Liver (tissue), 9 donors: ENCODE data around the gene ANKRD28. TPM values are rescaled to one million over a fixed set of nuclear protein-coding genes. Genes with fewer than 3 reads are reported as not detected.

Experiments
- DNase-seq: peaks from one replicate; pipeline ENCODE4 v3.0.0-alpha.2; 2017; ENCODE audit warnings: low spot score
- H3K27ac ChIP-seq, 2 donors: one replicate each; pipeline ENCODE4 v1.7.0; 2013; ENCODE audit warnings: inconsistent platforms in 2 of 2, low read length in 2 of 2, control low read depth in 1 of 2, low read depth in 1 of 2, mild to moderate bottlenecking in 1 of 2
- H3K27me3 ChIP-seq, 4 donors: one replicate each; pipeline versions ENCODE4 v1.6.1 to v1.7.0; 2013; ENCODE audit warnings: low read length in 3 of 4, inconsistent platforms in 1 of 4, mild to moderate bottlenecking in 1 of 4, moderate library complexity in 1 of 4; ENCODE audit not compliant: control insufficient read depth in 4 of 4, insufficient read depth in 4 of 4
- H3K36me3 ChIP-seq, 4 donors: one replicate each; pipeline versions ENCODE4 v1.6.1 to v1.7.0; 2013; ENCODE audit warnings: low read length in 3 of 4, mild to moderate bottlenecking in 3 of 4, low read depth in 1 of 4, moderate library complexity in 1 of 4; ENCODE audit not compliant: control insufficient read depth in 4 of 4, insufficient read depth in 3 of 4
- H3K4me1 ChIP-seq, 4 donors: one replicate each; pipeline versions ENCODE4 v1.6.1 to v1.7.0; 2013; ENCODE audit warnings: low read length in 3 of 4, mild to moderate bottlenecking in 3 of 4, moderate library complexity in 1 of 4; ENCODE audit not compliant: control insufficient read depth in 4 of 4, insufficient read depth in 4 of 4
- H3K4me3 ChIP-seq, 3 donors: one replicate each; pipeline versions ENCODE4 v1.6.1 to v1.7.0; 2013; ENCODE audit warnings: low read length in 3 of 3, control low read depth in 1 of 3, low read depth in 1 of 3, mild to moderate bottlenecking in 1 of 3
- H3K9ac ChIP-seq, 2 donors: one replicate each; pipeline ENCODE4 v1.7.0; 2013; ENCODE audit warnings: low read length in 2 of 2, mild to moderate bottlenecking in 2 of 2, moderate library complexity in 2 of 2, control low read depth in 1 of 2, low read depth in 1 of 2
- H3K9me3 ChIP-seq, 4 donors: one replicate each; pipeline versions ENCODE4 v1.6.1 to v1.7.0; 2013; ENCODE audit warnings: low read length in 3 of 4; ENCODE audit not compliant: control insufficient read depth in 4 of 4
- CTCF ChIP-seq: fragments of 150-350 bp; IDR thresholded peaks from 2 replicates; pipeline ENCODE4 v1.5.1; 2017; ENCODE audit warnings: improper control_type of control experiment, low read depth, low read length; ENCODE audit not compliant: missing input control
- EGR1 ChIP-seq, 2 donors: IDR thresholded peaks; 2 replicates each; pipeline ENCODE4 v1.6.1; 2016 to 2018; ENCODE audit warnings: antibody characterized with exemption in 2 of 2, low read depth in 2 of 2
- FOXA2 ChIP-seq: IDR thresholded peaks from 2 replicates; pipeline ENCODE4 v1.6.1; 2016; ENCODE audit warnings: antibody characterized with exemption
- GABPA ChIP-seq, 2 donors: IDR thresholded peaks in 1 of 2; conservative IDR thresholded peaks in 1 of 2; 2 replicates each; pipeline ENCODE4 v1.6.1; 2016; ENCODE audit warnings: antibody characterized with exemption in 2 of 2, mild to moderate bottlenecking in 1 of 2, moderate library complexity in 1 of 2
- HNF4A ChIP-seq, 2 donors: conservative IDR thresholded peaks; 2 replicates each; pipeline ENCODE4 v1.6.1; 2016; ENCODE audit warnings: antibody characterized with exemption in 2 of 2, mild to moderate bottlenecking in 2 of 2
- NR2F2 ChIP-seq: IDR thresholded peaks from 2 replicates; pipeline ENCODE4 v1.6.1; 2016; ENCODE audit warnings: antibody characterized with exemption
- RAD21 ChIP-seq, 2 donors: IDR thresholded peaks; 2 replicates each; pipeline ENCODE4 v1.6.1; 2016; ENCODE audit warnings: antibody characterized with exemption in 2 of 2, mild to moderate bottlenecking in 2 of 2
- RXRA ChIP-seq, 2 donors: IDR thresholded peaks; 2 replicates each; pipeline ENCODE4 v1.6.1; 2017 to 2018; ENCODE audit warnings: antibody characterized with exemption in 2 of 2, mild to moderate bottlenecking in 1 of 2
- TAF1 ChIP-seq: conservative IDR thresholded peaks from 2 replicates; pipeline ENCODE4 v1.6.1; 2016; ENCODE audit warnings: antibody characterized with exemption, mild to moderate bottlenecking
- YY1 ChIP-seq: IDR thresholded peaks from 2 replicates; pipeline ENCODE4 v1.6.1; 2016; ENCODE audit warnings: antibody characterized with exemption, mild to moderate bottlenecking
- WGBS: extraction: QIAGEN DNeasy Blood & Tissue Kit; methylation state at CpG from one replicate; pipeline ENCODE4 v1.1.7; 2013; 5-methylcytosine and 5-hydroxymethylcytosine counted together
- polyA plus RNA-seq, 2 donors: library from polyadenylated mRNA; stranded (reverse) in 1 of 2; unstranded in 1 of 2; fragments of 200-250 nt in 1 of 2; fragments of >200 nt in 1 of 2; fragmentation: Nextera tagmentation in 1 of 2; extraction: Ambion mirVana in 1 of 2; gene quantifications; one replicate each; pipeline versions ENCODE4 v1.2.1 to v1.2.3, GENCODE V29; 2013 to 2015
- total RNA-seq, 2 donors: library from RNA; depleted of rRNA; stranded (reverse); fragments of >200 nt; gene quantifications; one replicate each; pipeline ENCODE4 v1.2.3, GENCODE V29; 2014
- TF ChIP-seq, protein P1 (sequence below): IDR thresholded peaks from 2 replicates; pipeline ENCODE4 v1.6.1; 2016; ENCODE audit warnings: antibody characterized with exemption, mild to moderate bottlenecking
- donor health status: healthy.
- donor health status: healthy.
- donor health status: healthy.
- donor health status: healthy.
- donor health status: healthy.

ANKRD28 gene
- total and polyA plus RNA-seq, 4 donors: 9.2 to 39.1 (median 16.8) TPM

DNA sequence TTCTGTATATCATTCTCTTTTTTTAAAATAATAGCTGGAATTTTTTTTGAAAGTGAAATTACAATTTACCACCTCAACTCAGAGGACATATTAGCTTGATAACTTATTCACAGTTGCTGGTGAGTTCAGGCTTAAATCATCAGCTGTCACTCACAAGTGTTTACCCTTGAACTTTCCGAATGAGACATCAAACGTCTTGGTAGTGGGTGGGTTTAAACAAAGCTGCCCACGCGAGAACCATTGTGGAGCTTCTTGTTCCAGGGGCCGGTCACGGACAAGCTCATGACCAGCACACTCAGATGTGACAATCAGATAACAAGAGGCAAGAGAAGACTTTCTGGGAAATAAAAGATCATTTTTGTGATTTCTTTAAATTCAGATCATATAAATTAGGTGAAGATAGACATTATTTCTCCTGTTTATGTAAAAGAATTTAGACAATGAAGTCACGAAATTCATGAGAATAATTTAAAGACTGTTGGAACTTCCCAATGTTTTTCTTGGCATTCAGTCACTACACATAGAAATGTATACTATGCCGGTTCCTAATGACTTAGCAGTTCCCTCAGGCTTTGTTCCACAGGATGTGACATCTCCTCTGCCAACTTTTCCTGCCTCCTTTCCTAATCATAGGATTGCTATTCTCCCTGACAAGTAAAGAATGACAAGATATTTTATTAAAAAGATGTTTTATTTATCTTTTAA is 167.0 kb downstream of the ANKRD28 start:
- WGBS: 35% methylated on average over 8 of the region's 8 CpGs

DNA sequence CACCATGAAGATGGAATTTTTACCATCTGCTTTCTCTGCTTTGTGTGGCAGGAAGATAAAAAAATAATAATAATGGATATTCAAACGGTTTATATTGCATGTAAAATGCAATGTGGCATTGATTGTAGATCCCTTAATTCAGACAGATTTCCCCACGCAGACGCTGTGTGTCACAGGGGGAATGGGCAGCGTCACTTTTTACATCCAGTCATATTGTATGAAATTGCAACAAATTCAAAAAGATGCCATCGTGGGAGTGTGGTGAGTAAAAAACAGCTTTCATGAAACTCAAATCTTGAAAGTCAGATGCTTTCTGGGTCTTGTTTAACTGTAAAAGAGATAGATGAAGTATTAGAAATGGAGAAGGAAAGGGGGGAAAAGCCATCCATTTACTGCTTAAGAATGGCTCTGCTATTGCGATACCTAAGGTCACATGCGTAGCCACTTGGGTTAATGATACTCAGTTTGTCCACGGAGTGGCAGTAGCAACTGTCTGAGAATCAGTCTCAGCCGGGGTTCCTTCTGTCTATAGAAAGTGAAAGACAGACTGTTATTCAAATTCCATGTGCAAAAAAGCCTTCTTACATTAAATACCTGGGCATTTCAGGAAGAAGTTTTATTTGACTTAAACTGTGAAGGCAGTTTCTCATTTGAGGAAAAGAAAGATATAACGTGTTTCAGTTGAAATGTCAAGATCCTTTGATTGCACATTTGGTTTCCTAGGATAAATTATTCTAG is 167.8 kb downstream of the ANKRD28 start:
- Histone ChIP-seq H3K4me1 (peaks cover 0 to 24% (median 11%) of the 10 kb centered on the region in 4 donors), H3K27ac (peak overlapping the region in 1 of 2 donors; percentile 27), H3K9ac (peak overlapping the region; percentile 43 to 61), H3K4me3 (peak overlapping the region in 1 of 3 donors; percentile 15), H3K27me3 (no peaks in the 10 kb centered on the region), H3K36me3 (no peaks in the 10 kb centered on the region), H3K9me3 (no peaks in the 10 kb centered on the region)
- TF ChIP-seq RAD21 (IDR thresholded peaks at IDR 0.05) (peak; percentile 79 to 82), HNF4A (conservative IDR thresholded peaks at IDR 0.05) (peak in 1 of 2 donors; percentile 23), RXRA (IDR thresholded peaks at IDR 0.05) (peak in 1 of 2 donors; percentile 22), FOXA2 (no peak), NR2F2 (peak; percentile 10), EGR1 (IDR thresholded peaks at IDR 0.05; ENCODE audit: low read depth in 2 of 2) (no peak), CTCF (peak; percentile 77)
- 41% methylated on average over 10 of the region's 10 CpGs for WGBS
- DNase-seq: no peak

More for the DNA sequence above, 167.0 kb downstream of the ANKRD28 start:
- TF ChIP-seq, protein P1, sequence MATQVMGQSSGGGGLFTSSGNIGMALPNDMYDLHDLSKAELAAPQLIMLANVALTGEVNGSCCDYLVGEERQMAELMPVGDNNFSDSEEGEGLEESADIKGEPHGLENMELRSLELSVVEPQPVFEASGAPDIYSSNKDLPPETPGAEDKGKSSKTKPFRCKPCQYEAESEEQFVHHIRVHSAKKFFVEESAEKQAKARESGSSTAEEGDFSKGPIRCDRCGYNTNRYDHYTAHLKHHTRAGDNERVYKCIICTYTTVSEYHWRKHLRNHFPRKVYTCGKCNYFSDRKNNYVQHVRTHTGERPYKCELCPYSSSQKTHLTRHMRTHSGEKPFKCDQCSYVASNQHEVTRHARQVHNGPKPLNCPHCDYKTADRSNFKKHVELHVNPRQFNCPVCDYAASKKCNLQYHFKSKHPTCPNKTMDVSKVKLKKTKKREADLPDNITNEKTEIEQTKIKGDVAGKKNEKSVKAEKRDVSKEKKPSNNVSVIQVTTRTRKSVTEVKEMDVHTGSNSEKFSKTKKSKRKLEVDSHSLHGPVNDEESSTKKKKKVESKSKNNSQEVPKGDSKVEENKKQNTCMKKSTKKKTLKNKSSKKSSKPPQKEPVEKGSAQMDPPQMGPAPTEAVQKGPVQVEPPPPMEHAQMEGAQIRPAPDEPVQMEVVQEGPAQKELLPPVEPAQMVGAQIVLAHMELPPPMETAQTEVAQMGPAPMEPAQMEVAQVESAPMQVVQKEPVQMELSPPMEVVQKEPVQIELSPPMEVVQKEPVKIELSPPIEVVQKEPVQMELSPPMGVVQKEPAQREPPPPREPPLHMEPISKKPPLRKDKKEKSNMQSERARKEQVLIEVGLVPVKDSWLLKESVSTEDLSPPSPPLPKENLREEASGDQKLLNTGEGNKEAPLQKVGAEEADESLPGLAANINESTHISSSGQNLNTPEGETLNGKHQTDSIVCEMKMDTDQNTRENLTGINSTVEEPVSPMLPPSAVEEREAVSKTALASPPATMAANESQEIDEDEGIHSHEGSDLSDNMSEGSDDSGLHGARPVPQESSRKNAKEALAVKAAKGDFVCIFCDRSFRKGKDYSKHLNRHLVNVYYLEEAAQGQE: no peak
- TF ChIP-seq YY1: no peak
- no peak for TF ChIP-seq GABPA (IDR thresholded peaks at IDR 0.05 in 1 of 2, conservative IDR thresholded peaks at IDR 0.05 in 1 of 2)
- peak overlapping the region in 1 of 2 donors; percentile 27 for H3K27ac ChIP-seq
- no peaks in the 10 kb centered on the region for H3K27me3 ChIP-seq
- no peaks in the 10 kb centered on the region for H3K36me3 ChIP-seq
- H3K9ac ChIP-seq: peak overlapping the region; percentile 43 to 61
- no peak for DNase-seq
- H3K4me3 ChIP-seq: peak overlapping the region in 1 of 3 donors; percentile 15
- no peaks in the 10 kb centered on the region for H3K9me3 ChIP-seq
- peaks cover 0 to 30% (median 13%) of the 10 kb centered on the region in 4 donors for H3K4me1 ChIP-seq

- Histone ChIP-seq H3K9ac (no peak overlapping the region), H3K4me3 (no peak overlapping the region), H3K27me3 (no peaks in the 10 kb centered on the region), H3K36me3 (no peaks in the 10 kb centered on the region), H3K4me1 (peaks cover 3 to 14% (median 6%) of the 10 kb centered on the region in 4 donors), H3K27ac (no peak overlapping the region), H3K9me3 (no peaks in the 10 kb centered on the region)
- no peak for DNase-seq
- TF ChIP-seq RAD21 (IDR thresholded peaks at IDR 0.05) (no peak), FOXA2 (no peak), YY1 (no peak), HNF4A (conservative IDR thresholded peaks at IDR 0.05) (no peak), TAF1 (no peak)
- TF ChIP-seq, protein P1: no peak
These were observed 168.8 kb downstream of the ANKRD28 start for GRCh38 chr3:15628967-15629366.
